ENCODE results near the gene TCFL5.

DNA sequence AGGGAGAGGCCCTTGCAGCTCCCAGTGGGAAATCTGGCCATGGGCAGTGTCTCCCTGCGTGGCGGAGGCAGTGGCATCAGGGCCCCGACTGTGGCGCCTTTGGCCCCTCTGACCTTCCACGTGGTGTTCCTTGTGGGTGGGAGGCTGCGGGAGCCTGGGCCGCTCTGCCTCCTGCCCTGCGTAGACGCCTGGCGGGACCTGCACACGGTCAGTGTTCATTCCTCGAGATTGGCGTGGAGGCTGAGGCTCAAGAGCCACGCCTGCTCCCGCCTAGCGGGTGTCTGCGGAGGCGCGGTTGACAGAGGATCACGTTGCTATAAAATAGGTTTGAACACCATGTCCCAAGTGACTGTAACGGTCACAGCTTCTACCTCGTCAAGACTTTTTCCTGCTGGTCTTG is 30.8 kb downstream of the TCFL5 start:
- no peak for TF ChIP-seq EZH2 (IDR thresholded peaks at IDR 0.05; ENCODE audit: insufficient read depth, low read length)
- TF ChIP-seq, protein P1, sequence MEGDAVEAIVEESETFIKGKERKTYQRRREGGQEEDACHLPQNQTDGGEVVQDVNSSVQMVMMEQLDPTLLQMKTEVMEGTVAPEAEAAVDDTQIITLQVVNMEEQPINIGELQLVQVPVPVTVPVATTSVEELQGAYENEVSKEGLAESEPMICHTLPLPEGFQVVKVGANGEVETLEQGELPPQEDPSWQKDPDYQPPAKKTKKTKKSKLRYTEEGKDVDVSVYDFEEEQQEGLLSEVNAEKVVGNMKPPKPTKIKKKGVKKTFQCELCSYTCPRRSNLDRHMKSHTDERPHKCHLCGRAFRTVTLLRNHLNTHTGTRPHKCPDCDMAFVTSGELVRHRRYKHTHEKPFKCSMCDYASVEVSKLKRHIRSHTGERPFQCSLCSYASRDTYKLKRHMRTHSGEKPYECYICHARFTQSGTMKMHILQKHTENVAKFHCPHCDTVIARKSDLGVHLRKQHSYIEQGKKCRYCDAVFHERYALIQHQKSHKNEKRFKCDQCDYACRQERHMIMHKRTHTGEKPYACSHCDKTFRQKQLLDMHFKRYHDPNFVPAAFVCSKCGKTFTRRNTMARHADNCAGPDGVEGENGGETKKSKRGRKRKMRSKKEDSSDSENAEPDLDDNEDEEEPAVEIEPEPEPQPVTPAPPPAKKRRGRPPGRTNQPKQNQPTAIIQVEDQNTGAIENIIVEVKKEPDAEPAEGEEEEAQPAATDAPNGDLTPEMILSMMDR (IDR thresholded peaks at IDR 0.05; ENCODE audit: insufficient read depth, low read depth, low read length) = no peak
